Sigmoid colon (tissue), 3 donors: ENCODE results near the gene SH3PXD2B.

Experiments
- POLR2A ChIP-seq, 2 donors: fragments of 450-650 bp; IDR thresholded peaks; one replicate each; pipeline ENCODE4 v1.6.1; 2016; ENCODE audit warnings: antibody characterized with exemption in 2 of 2, mild to moderate bottlenecking in 2 of 2, moderate library complexity in 2 of 2
- TF ChIP-seq, protein P1 (sequence below), 4 experiments: fragments of 450-650 bp in 3 of 4; fragments of 200-600 bp in 1 of 4; IDR thresholded peaks; one replicate each; pipeline ENCODE4 v1.5.1; 2016 to 2019; ENCODE audit warnings: antibody characterized with exemption in 4 of 4, mild to moderate bottlenecking in 3 of 4, moderate library complexity in 2 of 4

DNA sequence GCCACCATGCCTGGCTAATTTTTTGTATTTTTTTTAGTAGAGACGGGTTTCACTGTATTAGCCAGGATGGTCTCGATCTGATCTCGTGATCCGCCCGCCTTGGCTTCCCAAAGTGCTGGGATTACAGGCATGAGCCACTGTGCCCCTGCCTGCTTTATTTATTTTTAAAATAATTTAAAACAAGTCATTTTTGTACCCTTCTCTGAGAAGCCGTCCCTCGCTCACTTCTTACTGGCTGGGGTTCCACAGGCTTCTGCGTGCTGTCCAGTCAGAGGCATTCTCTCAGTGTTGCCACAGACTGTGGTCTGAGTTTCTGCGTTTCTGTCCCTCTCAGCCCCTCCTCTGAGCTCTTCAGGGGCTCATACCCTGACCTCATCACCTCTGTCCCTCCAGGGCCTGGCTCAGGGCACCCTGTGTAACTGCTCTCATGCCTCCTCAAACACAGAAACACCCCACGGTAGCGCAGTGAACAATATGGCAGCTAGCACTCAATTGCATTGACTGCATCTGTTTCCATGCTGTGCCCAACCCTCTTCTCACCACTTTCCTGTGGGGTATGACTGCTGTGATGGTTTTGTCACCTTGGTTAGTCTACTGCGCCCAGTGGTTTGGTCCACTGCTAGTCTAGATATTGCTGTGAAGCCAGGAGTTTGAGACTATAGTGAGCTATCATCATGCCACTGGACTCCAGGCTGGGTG, 44.3 kb upstream of the SH3PXD2B start:
- TF ChIP-seq, protein P1, sequence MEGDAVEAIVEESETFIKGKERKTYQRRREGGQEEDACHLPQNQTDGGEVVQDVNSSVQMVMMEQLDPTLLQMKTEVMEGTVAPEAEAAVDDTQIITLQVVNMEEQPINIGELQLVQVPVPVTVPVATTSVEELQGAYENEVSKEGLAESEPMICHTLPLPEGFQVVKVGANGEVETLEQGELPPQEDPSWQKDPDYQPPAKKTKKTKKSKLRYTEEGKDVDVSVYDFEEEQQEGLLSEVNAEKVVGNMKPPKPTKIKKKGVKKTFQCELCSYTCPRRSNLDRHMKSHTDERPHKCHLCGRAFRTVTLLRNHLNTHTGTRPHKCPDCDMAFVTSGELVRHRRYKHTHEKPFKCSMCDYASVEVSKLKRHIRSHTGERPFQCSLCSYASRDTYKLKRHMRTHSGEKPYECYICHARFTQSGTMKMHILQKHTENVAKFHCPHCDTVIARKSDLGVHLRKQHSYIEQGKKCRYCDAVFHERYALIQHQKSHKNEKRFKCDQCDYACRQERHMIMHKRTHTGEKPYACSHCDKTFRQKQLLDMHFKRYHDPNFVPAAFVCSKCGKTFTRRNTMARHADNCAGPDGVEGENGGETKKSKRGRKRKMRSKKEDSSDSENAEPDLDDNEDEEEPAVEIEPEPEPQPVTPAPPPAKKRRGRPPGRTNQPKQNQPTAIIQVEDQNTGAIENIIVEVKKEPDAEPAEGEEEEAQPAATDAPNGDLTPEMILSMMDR (IDR thresholded peaks at IDR 0.05): no peak
- TF ChIP-seq POLR2A (IDR thresholded peaks at IDR 0.05): no peak
